OCI-LY1 (cell line): ENCODE results near the gene NPLOC4.

Experiments
- EZH2 ChIP-seq: fragments of 200-600 bp; sonication (generic), shearing (Covaris generic); IDR thresholded peaks from 2 replicates; pipeline ENCODE4 v1.8.0; 2017; ENCODE audit warnings: borderline replicate concordance, mixed run types, mild to moderate bottlenecking, antibody characterized with exemption, low read length, moderate library complexity, mixed read lengths
- TF ChIP-seq, protein P1 (sequence below): fragments of 200-600 bp; sonication (generic), shearing (Covaris generic); IDR thresholded peaks from 2 replicates; pipeline ENCODE4 v1.5.1; 2017; ENCODE audit warnings: mild to moderate bottlenecking, antibody characterized with exemption, low read length, moderate library complexity, mixed read lengths

DNA sequence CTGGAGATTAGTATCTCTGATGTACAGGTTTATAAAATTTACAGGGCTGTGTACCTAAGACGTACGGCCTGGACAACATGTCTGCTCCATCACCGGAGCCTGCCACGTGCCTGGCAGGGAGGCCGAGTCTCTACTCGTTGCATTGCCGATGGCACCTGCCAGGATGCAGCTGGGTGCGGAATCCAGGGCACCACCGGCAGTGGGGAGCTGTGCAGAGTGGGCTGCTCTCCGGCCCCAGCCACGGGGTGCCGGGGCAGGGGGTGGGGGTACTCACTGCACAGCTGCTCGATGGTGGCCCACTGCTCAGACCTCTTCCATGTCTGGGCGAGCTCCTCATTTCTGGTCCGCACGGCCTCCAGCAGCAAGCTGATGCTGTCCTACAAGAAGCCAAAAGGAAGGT is 71.7 kb downstream of the NPLOC4 start:
- TF ChIP-seq, protein P1, sequence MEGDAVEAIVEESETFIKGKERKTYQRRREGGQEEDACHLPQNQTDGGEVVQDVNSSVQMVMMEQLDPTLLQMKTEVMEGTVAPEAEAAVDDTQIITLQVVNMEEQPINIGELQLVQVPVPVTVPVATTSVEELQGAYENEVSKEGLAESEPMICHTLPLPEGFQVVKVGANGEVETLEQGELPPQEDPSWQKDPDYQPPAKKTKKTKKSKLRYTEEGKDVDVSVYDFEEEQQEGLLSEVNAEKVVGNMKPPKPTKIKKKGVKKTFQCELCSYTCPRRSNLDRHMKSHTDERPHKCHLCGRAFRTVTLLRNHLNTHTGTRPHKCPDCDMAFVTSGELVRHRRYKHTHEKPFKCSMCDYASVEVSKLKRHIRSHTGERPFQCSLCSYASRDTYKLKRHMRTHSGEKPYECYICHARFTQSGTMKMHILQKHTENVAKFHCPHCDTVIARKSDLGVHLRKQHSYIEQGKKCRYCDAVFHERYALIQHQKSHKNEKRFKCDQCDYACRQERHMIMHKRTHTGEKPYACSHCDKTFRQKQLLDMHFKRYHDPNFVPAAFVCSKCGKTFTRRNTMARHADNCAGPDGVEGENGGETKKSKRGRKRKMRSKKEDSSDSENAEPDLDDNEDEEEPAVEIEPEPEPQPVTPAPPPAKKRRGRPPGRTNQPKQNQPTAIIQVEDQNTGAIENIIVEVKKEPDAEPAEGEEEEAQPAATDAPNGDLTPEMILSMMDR = no peak
- TF ChIP-seq EZH2 = no peak
